GM21529 (cell line): ENCODE data around the gene GABRD.

Experiments used
- ATAC-seq: cut with Tn5 transposase; IDR thresholded peaks from one replicate; pipeline ENCODE4 v1.9.1; 2021; ENCODE audit not compliant: unreplicated experiment

The GABRD gene

DNA sequence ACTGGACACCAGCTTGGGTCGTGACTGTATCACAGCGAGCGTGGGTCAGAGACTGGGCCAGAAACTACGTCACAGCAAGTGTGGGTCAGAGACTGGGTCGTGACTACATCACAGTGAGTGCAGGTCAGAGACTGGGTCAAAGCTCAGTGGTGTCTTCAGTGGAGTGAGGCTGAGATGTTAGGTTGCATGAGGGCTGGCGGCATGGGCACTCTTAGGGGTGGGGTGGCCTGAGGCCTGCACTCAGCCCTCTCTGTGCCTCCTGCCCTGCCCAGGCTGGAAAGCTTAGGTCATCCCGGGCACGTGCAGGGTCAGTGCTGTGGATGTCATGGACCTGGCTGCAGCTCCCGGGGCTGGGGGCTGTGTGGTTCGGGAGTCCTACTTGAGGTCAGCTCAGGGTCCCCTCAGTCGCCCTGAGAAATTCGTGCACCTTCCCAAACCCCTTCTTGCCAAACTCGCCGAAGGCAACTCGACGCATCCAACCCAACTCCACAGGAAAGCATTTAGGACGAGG lies 34.5 kb upstream of the GABRD start:
- no peak for ATAC-seq

- no peak for ATAC-seq
Observed at GRCh38 chr1:1985375-1986050, 33.6 kb upstream of the GABRD start.

DNA sequence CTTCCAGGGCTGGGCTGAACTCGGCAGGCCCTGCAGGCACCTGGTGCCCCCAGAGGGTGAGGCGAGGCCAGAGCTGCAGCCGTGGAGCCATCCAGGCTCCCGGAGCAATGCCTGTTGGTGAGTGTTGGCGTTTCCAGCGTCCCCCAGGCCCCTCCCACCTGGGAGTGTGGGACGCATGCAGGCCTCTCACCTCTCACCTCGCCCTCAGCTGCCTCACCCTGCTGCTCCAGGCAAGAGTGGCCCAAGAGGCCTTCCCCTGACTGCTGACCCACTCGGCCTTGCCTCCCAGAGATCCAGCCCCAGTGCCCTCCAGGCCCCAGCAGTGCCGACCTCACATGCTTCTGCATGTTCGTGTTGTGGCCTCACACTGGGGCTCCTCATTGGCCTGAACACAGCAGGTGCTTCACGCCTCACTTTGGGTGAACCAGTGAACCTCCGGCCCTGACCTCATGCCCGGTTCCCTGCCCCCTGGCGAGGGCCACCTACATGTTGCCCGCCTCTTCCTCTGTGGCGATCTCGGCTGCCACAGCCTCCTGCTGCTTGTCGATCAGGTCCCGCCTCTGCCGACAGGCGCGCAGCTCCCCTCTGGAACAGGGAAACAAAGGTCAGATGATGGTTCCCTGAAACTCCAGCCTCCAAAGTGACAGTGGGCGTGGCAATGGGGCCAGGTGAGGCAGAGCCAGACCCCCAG lies 32.5 kb upstream of the GABRD start:
- no peak for ATAC-seq

DNA sequence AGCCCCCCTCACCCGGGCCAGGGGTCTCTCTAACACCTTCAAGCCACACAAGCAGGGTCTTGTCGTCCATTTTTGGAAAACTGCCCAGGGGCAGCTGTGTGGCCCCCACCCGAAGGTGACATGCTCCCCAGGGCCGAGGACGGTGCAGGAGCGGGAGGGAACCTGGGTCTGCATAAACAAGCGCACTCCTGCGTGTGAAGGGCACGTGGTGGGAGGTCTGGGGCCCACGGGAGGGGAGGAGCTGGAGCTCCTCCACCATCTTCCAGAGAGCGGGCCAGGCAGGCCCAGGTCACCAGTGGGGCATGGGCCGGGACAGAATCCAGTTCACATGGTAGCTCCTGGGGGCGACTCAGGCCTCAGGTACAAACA lies 32.0 kb upstream of the GABRD start:
- ATAC-seq, result no peak

GRCh38 chr1:1988061-1988945 lies 30.8 kb upstream of the GABRD start:
- ATAC-seq, result no peak

DNA sequence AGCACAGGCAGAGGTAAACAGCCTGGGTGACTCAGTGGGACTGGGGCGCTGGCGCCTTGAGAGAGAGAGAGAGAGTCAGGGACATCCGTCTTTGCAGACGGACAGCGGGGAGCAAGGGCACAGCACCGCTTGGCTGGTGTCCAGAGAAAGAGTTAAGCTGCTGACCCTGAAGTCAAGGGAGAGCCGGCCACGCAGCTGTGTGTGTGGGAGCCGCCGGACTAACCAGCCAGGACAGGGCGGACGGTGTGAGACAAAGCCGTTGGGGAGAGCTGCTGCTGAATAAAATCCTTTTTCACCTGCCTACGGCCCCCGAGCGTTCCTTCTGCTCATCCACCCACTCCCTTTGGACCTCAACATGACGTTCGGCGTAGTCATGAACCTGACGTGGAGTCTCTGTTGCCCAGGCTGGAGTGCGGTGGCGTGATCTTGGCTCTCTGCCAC lies 30.0 kb upstream of the GABRD start:
- no peak for ATAC-seq

- no peak for ATAC-seq
Observed at GRCh38 chr1:1989789-1990188, 29.4 kb upstream of the GABRD start.

DNA sequence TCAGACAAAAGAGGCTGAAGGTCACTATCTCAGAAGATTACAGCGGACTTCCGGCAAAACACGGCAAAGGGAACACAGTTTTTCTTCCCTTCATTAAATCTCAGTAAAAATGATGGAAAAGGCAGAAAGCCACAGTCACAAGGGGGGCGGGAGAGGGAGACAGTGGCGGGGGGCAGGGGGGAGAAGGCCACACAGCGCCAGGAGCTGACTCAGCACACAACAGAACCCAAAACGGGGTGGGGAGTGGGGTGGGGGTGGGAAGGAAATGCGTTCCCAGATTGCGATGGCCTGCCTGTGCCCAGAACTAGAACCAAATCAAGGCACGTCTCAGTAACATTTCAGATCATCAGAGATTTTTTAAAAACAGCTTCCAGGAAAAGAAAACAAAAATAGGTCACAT lies 28.9 kb upstream of the GABRD start:
- ATAC-seq, result no peak

DNA sequence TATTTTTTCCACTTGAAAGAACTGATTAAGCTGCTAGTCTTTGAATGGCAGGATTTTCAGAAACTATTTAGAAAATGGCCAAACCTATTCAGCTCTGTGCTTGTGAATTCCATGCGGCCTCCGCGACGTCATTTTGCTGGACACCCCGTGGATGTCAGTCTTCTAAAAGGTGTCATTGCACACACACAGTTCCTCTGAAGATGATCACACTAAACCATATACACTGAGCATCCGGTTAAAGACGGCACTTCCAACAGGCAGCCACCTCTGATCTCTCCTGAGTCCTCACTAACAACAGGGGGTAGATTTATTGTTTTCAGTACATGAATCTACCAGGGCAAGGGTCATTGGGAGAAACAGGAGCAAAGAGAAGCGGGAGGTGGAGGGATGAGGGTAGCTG lies 24.6 kb upstream of the GABRD start:
- no peak for ATAC-seq

DNA sequence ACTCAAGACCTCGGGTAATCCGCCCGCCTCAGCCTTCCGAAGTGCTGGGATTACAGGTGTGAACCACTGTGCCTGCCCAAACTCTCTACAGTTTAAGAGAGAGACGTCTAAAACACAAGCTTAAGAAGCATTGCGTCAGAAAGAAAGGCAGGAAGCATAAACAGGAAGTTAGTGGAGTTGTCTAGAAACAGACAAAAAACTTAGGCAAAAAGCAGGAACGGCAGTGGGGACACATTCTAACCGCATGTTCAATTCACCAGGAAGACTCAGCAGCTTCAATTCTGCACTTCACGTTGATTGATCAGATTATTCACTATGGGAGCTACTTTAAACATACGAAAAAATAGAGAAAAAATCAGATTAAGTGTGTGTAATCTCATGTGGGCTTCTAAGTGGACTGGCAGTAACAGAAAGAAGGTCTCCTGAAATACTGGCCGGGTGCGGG lies 22.9 kb upstream of the GABRD start:
- no peak for ATAC-seq

GRCh38 chr1:1997576-1997975 lies 21.6 kb upstream of the GABRD start:
- no peak for ATAC-seq

GRCh38 chr1:2000432-2000831 lies 18.7 kb upstream of the GABRD start:
- no peak for ATAC-seq

- ATAC-seq, result no peak
Observed at GRCh38 chr1:2000850-2001249, 18.3 kb upstream of the GABRD start.

- ATAC-seq, result no peak
Observed at GRCh38 chr1:2001773-2002411, 17.3 kb upstream of the GABRD start.

DNA sequence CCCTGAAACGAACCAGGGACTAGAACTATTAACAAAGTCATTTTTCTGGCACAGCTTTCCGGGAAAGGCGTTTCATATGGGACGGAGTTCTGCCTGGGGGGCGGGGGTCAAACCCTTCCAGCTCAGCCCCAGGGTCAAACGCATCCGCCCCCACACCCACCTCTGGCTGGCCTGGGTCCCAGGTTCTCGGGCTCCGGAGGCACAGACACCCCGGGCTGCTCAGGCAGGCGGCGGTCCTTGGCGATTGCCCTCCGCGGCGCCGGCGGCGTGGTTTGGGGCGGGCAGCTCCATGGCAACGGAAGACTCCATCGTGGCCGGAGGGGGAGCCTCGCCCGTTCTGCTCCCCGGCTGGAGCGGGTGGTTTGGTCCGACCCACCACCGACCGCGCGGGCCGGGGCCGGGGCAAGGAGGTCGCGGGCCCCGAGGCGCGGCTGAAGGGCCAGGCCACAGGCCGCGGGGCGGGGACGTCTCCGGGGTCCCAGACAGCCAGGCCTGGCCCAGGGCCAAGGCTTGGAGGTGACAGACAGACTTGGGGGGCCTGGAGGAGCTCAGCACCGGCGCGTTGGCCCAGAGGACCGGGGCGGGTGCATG lies 15.5 kb upstream of the GABRD start, which contains the start of gene CFAP74:
Gene CFAP74 (minus strand): TSS at position 246 of the 591 bp plus-strand sequence. CDS start 12,830 bp downstream, outside the sequence.
- ATAC-seq, result no peak

DNA sequence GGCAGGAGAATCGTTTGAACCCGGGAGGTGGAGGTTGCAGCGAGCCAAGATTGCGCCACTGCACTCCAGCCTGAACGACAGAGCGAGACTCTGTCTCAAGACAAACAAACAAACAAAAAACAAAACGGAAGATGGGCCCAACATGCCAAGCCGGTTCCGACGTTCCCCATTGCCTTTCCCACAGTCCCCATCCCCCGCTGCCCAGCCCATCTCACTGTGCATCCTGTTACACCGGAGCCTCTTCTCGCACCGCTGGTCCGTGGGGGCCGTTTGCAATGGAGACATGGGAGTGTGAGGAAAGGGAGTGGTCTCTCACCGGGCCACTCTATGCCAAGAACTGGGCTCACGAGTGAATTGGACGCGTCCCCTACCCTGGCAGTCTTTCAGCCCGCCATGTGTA lies 14.3 kb upstream of the GABRD start:
- ATAC-seq, result no peak

DNA sequence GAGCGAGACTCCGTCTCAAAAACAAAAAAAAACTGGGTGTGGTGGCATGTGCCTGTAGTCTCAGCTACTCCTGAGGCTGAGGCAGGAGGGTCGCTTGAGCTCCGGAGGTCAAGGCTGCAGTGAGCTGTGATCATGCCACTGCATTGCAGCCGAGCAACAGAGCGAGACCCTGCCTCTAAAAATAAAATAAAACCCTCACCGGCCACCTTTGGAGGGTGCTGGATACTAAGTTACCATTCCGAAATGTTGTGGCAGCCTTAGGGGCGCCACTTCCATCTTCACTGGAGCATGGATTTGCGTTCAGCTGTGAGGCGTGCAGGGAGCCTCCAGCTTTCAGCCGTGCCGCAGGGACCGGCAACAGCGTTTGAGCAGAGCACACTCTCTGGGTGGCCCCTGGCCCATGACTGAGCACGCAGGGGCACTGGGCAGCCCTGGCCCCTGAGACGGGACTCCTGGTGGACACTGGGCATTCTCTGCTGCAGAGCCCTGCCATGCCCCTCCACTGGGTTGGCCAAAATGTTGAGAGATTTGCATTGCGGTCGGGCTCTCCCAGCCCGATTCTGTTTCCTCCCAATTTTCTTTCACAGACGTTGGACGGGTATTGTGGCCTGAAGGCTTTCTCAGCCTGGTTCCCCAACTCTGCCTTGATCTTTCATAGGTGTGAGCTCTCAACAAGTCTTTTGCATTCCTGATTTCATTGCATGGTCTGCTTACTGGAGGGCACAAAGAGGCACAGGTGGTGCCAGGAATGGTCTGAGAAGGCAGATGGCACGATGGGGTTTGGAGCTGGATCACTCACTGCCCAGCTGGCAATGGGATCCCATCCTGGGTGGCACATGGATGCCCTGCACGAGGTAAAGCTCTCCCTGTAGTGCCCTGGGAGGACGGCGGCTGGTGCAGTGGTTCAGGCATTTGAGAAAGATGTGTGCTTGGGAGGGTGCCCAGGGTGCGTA lies 9.8 kb upstream of the GABRD start:
- no peak for ATAC-seq

- ATAC-seq, result no peak
Observed at GRCh38 chr1:2014181-2014580, 5.0 kb upstream of the GABRD start.
